ENCODE measurements around the gene FGFR4.

The FGFR4 gene

GRCh38 chr5:177103523-177104253, 17.0 kb downstream of the FGFR4 start:
- no peak for DNase-seq (ENCODE audit: low spot score)

GRCh38 chr5:177105691-177106476, 19.2 kb downstream of the FGFR4 start:
- no peak for DNase-seq (ENCODE audit: low spot score)

GRCh38 chr5:177107159-177107558, 20.4 kb downstream of the FGFR4 start:
- no peak for DNase-seq (ENCODE audit: low spot score)

GRCh38 chr5:177109810-177110209, 23.1 kb downstream of the FGFR4 start:
- DNase-seq (ENCODE audit: low spot score) = no peak

GRCh38 chr5:177111720-177112394, 25.1 kb downstream of the FGFR4 start:
- peak; percentile 62 for DNase-seq (ENCODE audit: low spot score)

- no peak for DNase-seq (ENCODE audit: low spot score)
Observed at GRCh38 chr5:177112589-177113220, 26.0 kb downstream of the FGFR4 start.

- DNase-seq (ENCODE audit: low spot score) = peak; percentile 77
Observed at GRCh38 chr5:177113566-177114424, 27.1 kb downstream of the FGFR4 start.

- no peak for DNase-seq (ENCODE audit: low spot score)
Observed at GRCh38 chr5:177116631-177117373, 30.1 kb downstream of the FGFR4 start.

- DNase-seq (ENCODE audit: low spot score) = no peak
Observed at GRCh38 chr5:177117441-177118045, 30.8 kb downstream of the FGFR4 start.

GRCh38 chr5:177122566-177122965, 35.9 kb downstream of the FGFR4 start:
- DNase-seq (ENCODE audit: low spot score) = no peak

- no peak for DNase-seq (ENCODE audit: low spot score)
Observed at GRCh38 chr5:177123789-177124485, 37.2 kb downstream of the FGFR4 start.

GRCh38 chr5:177124486-177124991, 37.8 kb downstream of the FGFR4 start:
- DNase-seq (ENCODE audit: low spot score) = no peak

GRCh38 chr5:177126771-177127170, 40.1 kb downstream of the FGFR4 start:
- DNase-seq (ENCODE audit: low spot score) = no peak

- DNase-seq (ENCODE audit: low spot score) = peak; percentile 47
Observed at GRCh38 chr5:177128551-177128981, 41.9 kb downstream of the FGFR4 start.

GRCh38 chr5:177130211-177131018, 43.7 kb downstream of the FGFR4 start:
- no peak for DNase-seq (ENCODE audit: low spot score)

GRCh38 chr5:177131019-177131320, 44.3 kb downstream of the FGFR4 start:
- no peak for DNase-seq (ENCODE audit: low spot score)

- DNase-seq (ENCODE audit: low spot score) = no peak
Observed at GRCh38 chr5:177131352-177132135, 44.8 kb downstream of the FGFR4 start.

Measured in SW480 (cell line).